Mucosa of descending colon (tissue), 3 donors: Measurements from ENCODE around the gene TACR1. TPM values are rescaled to one million over a fixed set of nuclear protein-coding genes. Genes with fewer than 3 reads are reported as not detected.

Experiments used
- ATAC-seq: fragments of 200-7000 bp; cut with Tn5 transposase; one replicate; pipeline ENCODE4 v1.9.1; 2020; ENCODE audit warnings: mild to moderate bottlenecking, moderate library complexity
- DNase-seq, 3 donors: peaks; one replicate each; pipeline ENCODE4 v3.0.0-alpha.2; 2020
- H3K36me3 ChIP-seq: fragments of 200-600 bp; one replicate; pipeline ENCODE4 v1.8.0; 2021; ENCODE audit warnings: low read depth, mild to moderate bottlenecking
- H3K4me1 ChIP-seq: fragments of 200-600 bp; one replicate; pipeline ENCODE4 v1.8.0; 2021; ENCODE audit warnings: low read depth, mild to moderate bottlenecking
- H3K4me3 ChIP-seq: fragments of 200-600 bp; one replicate; pipeline ENCODE4 v1.8.0; 2021; ENCODE audit warnings: mild to moderate bottlenecking
- H3K9me3 ChIP-seq: fragments of 200-600 bp; one replicate; pipeline ENCODE4 v1.8.0; 2021; ENCODE audit warnings: mild to moderate bottlenecking
- CTCF ChIP-seq: fragments of 200-600 bp; IDR thresholded peaks from one replicate; pipeline ENCODE4 v1.8.0; 2022; ENCODE audit warnings: antibody characterized with exemption, mild to moderate bottlenecking
- intact Hi-C, 2 donors: fragments of 100-400 bp; cut with DNase I in 1 of 2; cut with micrococcal nuclease in 1 of 2; formaldehyde crosslinking; loops; one replicate each; pipeline versions ENCODE4 v1.11.0 to v1.11.1; 2022; cut with DNase I, micrococcal nuclease
- total RNA-seq, 3 donors: library from RNA; stranded (reverse); fragmentation: NEBNext Ultra II Directional in 2 of 3; extraction: Animal tissue kit (Norgen Biotek cat#: 25700) in 2 of 3; gene quantifications; one replicate each; pipeline versions ENCODE4 v1.2.1 to v1.2.4, GENCODE V29; 2021 to 2023
- donor health status: DM: no; HTN: no; CAD: no; lungs with moderate emphysema.
- donor health status: DM: no; HTN: no; CAD: no.
- donor health status: DM: no; HTN: yes; CAD: no.

TACR1 gene
- total RNA-seq, 3 donors from 2014 or later, result 0.81 to 1.2 (median 1.0) TPM

GRCh38 chr2:75238670-75239330 lies 39.5 kb upstream of the TACR1 start:
- DNase-seq, result no peak
- Histone ChIP-seq H3K4me3 (no peak overlapping the region), H3K9me3 (peaks cover 13% of the 10 kb centered on the region), H3K4me1 (peaks cover 6% of the 10 kb centered on the region), H3K36me3 (no peaks in the 10 kb centered on the region)
- ATAC-seq, result no peak
- intact Hi-C loops, result no loop called here
- TF ChIP-seq CTCF, result no peak

DNA sequence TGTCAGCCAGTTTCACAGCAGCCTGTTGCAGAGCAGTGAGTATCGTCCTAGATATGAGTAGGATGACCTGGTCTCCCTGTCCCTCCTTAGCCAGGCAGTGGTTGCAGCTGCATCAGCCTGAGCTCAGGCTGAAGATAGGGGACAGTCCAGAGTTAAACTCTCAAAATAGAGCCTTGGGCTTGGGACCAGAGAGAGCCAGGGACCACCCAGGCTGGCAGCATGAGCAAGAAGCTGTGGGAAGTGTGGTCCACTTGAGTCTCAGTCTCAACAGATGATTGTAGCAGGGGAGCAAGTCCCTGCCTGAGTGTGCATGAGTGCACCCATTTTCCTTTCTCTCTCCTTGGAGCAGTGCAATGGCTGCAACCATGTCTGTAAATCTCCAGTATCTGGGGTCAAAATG lies 38.0 kb upstream of the TACR1 start:
- Histone ChIP-seq H3K4me3 (no peak overlapping the region), H3K4me1 (peaks cover 6% of the 10 kb centered on the region), H3K36me3 (no peaks in the 10 kb centered on the region), H3K9me3 (peaks cover 7% of the 10 kb centered on the region)
- no peak for ATAC-seq
- TF ChIP-seq CTCF, result no peak
- DNase-seq, result no peak
- intact Hi-C loops, result no loop called here

DNA sequence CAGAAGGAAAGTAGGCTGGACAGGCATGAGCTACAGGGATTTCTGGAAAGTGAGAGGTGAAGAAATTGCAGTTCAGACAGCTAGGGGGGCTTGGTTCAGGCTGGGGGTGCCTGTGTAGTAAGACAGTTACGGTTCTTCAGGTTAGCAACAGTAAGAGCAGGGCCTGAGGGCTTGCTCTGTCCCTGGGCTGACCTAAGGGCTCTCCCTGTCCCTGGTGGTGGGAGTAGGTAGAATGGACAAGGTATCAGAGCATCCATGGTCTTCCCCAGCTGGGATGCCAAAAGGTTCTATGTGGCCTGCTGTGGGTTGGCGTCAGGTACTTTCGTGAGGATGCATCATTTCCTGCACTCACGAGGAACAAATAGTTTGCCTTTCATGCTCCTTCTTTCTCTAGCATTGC lies 34.6 kb upstream of the TACR1 start:
- intact Hi-C loops, result no loop called here
- Histone ChIP-seq H3K9me3 (no peaks in the 10 kb centered on the region), H3K4me1 (peaks cover under 1% of the 10 kb centered on the region), H3K4me3 (no peak overlapping the region), H3K36me3 (no peaks in the 10 kb centered on the region)
- ATAC-seq (no peak), DNase-seq (no peak)
- TF ChIP-seq CTCF, result no peak

DNA sequence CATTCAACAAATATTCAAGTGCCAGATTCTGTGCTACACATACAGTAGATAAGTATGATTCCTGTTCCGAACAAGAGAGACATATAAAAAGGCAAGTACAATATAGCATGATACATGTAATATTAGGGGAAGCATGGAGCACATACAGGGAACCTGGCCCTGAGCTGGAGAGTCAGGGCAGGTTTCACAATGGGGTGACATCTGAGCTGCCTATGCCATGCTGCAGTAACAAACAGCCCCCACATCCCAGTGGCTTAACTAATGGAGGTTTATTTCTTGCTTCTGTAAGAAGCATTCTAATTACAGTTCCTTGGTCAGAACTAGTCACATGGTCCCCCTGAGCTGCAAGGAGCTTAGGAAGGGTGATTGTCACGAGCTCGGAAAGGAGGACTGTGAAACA lies 27.3 kb upstream of the TACR1 start:
- DNase-seq (no peak), ATAC-seq (no peak)
- H3K9me3 ChIP-seq, result no peaks in the 10 kb centered on the region
- no peak overlapping the region for H3K4me3 ChIP-seq
- intact Hi-C loops, result no loop called here
- no peaks in the 10 kb centered on the region for H3K36me3 ChIP-seq
- H3K4me1 ChIP-seq, result no peaks in the 10 kb centered on the region
- TF ChIP-seq CTCF, result no peak

- H3K4me1 ChIP-seq, result no peaks in the 10 kb centered on the region
- no peak for ATAC-seq
- TF ChIP-seq CTCF, result no peak
- intact Hi-C loops, result no loop called here
- H3K9me3 ChIP-seq, result no peaks in the 10 kb centered on the region
- H3K4me3 ChIP-seq, result no peak overlapping the region
- H3K36me3 ChIP-seq, result no peaks in the 10 kb centered on the region
- DNase-seq, result no peak
Observed at GRCh38 chr2:75226099-75226498, 26.8 kb upstream of the TACR1 start.

DNA sequence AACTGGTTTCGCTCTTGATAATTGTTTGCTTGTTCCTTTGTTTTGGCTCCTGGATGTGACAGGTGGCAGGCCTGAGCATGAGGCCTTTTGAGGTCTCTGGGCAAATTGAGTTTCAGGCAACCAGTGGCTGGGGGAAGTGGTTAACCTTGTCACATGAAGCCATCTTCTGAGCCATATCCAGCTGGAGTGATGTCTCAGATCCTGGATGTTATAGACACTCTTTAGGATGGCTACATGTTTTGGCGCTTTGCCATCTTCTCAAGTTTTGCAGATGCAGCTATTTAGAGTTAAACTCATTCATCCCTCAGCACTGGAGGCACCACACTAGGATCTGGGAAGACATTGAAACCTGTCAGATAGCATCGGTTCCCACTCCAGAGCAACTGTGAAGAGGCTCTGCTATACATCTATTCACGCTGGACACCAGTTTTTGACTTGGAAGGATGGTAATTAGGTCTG lies 25.3 kb upstream of the TACR1 start:
- ATAC-seq, result no peak
- TF ChIP-seq CTCF, result no peak
- Histone ChIP-seq H3K4me1 (no peaks in the 10 kb centered on the region), H3K4me3 (no peak overlapping the region), H3K9me3 (no peaks in the 10 kb centered on the region), H3K36me3 (no peaks in the 10 kb centered on the region)
- intact Hi-C loops, result no loop called here
- no peak for DNase-seq
